Rectal smooth muscle tissue (tissue), 1 donor: Measurements from ENCODE around the gene NPNT.

ENCODE experiments used
- H3K27ac ChIP-seq: one replicate; pipeline ENCODE4 v1.7.0; 2013; ENCODE audit warnings: low read depth, low read length, inconsistent platforms
- H3K27me3 ChIP-seq: one replicate; pipeline ENCODE4 v1.7.0; 2013; ENCODE audit warnings: low read length; ENCODE audit not compliant: control insufficient read depth, insufficient read depth
- H3K36me3 ChIP-seq: one replicate; pipeline ENCODE4 v1.7.0; 2013; ENCODE audit warnings: low read length; ENCODE audit not compliant: control insufficient read depth, insufficient read depth
- H3K4me1 ChIP-seq: one replicate; pipeline ENCODE4 v1.7.0; 2013; ENCODE audit warnings: low read length; ENCODE audit not compliant: control insufficient read depth, insufficient read depth
- H3K4me3 ChIP-seq: one replicate; pipeline ENCODE4 v1.7.0; 2013; ENCODE audit warnings: low read length
- H3K9ac ChIP-seq: one replicate; pipeline ENCODE4 v1.7.0; 2013; ENCODE audit warnings: low read length

Gene NPNT

DNA sequence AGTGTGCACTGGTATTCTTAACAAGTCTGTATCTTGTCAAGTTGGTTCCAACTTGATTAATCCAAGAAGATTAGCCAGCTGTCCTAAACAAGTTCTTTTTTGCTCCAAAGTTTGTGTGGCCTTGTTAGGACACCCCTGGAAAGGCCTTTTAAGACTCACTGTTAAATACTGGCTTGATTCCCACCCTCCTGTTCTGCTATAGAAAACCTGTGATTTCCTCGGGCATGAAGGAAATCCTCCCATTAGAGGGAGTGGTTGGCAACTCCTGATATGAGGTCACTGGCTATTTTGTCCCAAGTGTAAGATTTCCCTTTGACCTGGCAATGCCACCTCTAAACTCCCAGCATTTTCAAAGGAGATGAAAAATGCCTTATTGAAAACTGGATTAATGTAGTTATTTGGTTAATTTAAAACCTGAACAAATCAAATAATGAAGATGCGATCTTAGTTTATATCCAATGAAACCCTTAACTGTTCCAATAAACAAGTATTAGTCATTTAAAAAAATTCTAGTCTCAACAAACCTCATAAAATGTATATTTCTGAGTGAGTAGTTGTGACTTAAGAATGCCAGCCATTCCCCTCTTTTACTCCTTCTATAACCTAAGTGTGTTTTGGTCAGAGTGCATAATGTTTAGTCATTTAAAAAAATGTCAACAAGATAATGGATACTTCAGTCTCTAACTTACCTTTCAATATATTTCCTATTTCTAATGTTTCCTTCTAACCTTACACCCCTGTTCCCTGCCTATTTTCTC lies 94.4 kb downstream of the NPNT start:
- Histone ChIP-seq H3K36me3 (no peaks in the 10 kb centered on the region), H3K4me1 (no peaks in the 10 kb centered on the region), H3K9ac (no peak overlapping the region), H3K27me3 (no peaks in the 10 kb centered on the region), H3K4me3 (no peak overlapping the region), H3K27ac (no peak overlapping the region)

DNA sequence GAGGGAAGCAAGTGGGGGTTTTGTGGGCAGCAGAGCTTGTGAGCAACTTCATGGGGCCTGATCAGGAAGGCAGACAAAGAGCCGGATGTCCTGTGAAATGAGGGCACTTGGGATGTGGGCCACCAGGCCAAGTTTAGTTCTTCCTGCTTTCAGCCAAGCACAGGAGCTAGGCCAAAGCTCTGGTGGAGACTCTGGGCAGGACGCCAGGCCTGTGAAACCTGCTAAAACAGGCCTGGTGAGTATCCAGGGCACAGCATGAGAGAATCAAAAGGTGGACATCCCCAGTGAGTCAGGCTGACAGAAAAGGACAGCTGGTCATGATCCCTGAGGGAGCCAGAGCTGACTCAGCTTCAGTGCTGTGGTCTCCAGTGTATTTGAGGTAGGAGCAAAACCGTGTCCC lies 95.7 kb downstream of the NPNT start:
- H3K36me3 ChIP-seq = no peaks in the 10 kb centered on the region
- H3K4me1 ChIP-seq = no peaks in the 10 kb centered on the region
- H3K27me3 ChIP-seq = no peaks in the 10 kb centered on the region
- H3K9ac ChIP-seq = no peak overlapping the region
- no peak overlapping the region for H3K4me3 ChIP-seq
- no peak overlapping the region for H3K27ac ChIP-seq

DNA sequence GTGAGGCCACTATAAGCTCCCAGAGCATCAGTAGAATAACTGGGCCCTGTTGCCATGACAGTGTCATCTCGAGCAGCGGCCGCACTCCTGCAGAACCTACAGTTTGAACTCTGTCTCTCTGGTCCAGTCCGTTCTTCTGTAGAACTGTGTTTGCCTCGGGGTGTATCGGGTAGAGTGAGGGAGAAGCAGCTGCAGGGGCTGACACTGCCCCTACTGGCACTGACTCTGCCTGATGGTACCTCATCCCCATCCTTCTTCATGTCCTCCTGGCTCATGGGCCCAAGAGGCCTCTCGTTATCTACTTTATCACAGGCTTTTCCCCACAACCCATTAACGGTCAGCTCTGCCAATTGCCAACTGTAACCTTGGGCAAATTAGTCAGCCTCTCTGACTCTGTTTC lies 96.5 kb downstream of the NPNT start:
- H3K4me3 ChIP-seq = no peak overlapping the region
- H3K27ac ChIP-seq = no peak overlapping the region
- H3K4me1 ChIP-seq = no peaks in the 10 kb centered on the region
- H3K9ac ChIP-seq = no peak overlapping the region
- H3K27me3 ChIP-seq = no peaks in the 10 kb centered on the region
- H3K36me3 ChIP-seq = no peaks in the 10 kb centered on the region

DNA sequence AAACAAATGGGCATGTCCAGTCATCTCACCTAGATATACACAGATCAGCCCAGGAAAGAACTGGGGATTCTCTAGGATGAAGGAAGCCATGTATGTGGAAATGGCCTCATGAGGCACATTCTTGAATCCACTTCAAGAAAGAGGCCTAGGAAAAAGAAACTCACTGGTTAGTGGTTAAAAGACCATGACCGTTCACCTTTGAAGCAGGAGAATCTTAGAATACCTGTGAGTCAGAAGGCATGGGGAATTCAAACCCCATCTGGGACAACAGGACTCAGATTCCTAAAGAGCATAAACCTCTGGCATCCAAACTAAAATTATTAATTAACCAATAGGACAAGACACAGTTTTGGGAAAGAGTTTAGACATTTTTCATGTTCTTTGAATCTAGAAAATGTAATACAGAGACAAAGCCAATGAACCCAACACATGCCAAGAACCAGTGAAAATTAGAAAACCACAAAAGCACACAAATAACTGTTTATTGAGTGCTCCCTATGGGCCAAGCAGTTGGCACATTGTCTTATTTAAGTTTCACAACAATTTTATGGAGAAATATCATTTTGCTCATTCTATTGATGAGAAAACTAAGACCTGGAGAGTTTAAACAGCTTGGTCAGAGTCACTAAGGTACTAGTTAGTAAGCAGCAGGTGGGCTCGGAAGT lies 97.5 kb downstream of the NPNT start:
- H3K27me3 ChIP-seq = no peaks in the 10 kb centered on the region
- no peak overlapping the region for H3K27ac ChIP-seq
- H3K4me3 ChIP-seq = no peak overlapping the region
- H3K36me3 ChIP-seq = no peaks in the 10 kb centered on the region
- H3K9ac ChIP-seq = no peak overlapping the region
- no peaks in the 10 kb centered on the region for H3K4me1 ChIP-seq

DNA sequence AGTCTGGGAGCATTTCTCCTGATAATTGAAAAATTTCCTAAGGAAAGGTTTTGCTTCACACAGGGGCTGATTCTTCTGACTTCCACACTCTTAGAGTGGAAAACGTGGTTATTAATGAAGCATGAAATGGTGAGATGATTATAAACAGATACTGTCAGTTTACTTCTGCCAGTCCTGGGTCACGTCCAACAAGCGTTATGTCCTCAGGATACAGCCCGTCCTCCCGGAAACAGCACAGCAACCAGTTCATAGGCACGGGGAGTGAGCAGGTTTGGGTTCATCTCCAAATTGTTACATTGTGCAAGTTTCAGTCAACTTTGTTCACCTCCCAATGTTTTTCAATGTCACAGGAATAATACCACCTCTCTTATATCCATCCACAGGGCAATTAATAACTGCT lies 98.8 kb downstream of the NPNT start:
- Histone ChIP-seq H3K4me1 (no peaks in the 10 kb centered on the region), H3K4me3 (no peak overlapping the region), H3K27ac (no peak overlapping the region), H3K9ac (no peak overlapping the region), H3K27me3 (no peaks in the 10 kb centered on the region), H3K36me3 (no peaks in the 10 kb centered on the region)

DNA sequence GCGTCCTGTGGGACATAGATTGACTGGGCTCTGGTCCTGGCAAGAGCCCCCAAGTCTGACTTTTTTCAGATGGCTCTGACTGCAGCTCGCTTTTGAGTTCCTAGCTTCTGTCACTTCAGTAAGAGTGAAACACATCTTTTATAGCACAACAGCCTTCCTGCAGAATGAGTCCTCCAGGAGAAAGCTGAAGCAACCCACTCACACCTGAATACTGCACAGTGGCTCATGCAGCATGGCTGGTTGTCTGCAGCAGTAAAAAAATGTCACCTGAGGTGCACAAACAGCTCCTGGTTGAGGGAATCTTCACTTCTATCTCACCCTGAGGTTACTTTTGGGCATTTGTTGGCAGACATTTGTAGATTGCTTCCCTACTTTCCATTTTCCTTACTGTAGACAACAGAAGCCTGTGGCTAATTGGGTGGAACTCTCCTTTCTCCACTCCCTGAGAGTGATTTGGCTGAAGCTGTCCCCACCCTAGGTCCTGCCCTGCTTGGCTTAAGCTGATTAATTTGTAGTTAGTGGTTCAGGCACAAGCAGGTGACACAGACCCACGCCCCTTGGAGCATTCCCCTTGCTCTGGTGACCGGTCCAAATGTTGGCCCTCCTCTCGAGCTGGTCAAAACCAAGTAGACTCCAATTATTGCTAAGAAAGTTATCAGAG lies 99.7 kb downstream of the NPNT start:
- no peak overlapping the region for H3K4me3 ChIP-seq
- no peaks in the 10 kb centered on the region for H3K36me3 ChIP-seq
- H3K4me1 ChIP-seq = no peaks in the 10 kb centered on the region
- no peaks in the 10 kb centered on the region for H3K27me3 ChIP-seq
- H3K9ac ChIP-seq = no peak overlapping the region
- no peak overlapping the region for H3K27ac ChIP-seq

DNA sequence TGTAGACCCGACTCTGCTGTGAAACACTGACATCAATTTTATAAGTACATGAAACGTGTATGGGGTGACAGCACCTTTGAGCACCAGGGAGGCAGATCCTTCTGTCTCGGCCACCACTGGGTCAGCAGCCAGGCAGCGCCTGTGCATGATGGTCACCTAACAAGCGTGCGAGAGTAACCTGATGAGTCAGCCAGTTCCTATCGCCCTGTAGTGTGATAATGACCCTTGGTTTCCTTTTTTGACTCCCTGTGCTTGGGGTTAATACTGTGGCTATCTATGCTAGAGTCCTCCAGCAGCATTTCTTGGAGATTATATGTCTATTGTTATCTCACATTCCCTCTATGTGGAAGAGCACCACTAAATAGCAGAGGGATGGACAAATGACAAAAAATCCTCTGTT lies 101.6 kb downstream of the NPNT start:
- H3K36me3 ChIP-seq = no peaks in the 10 kb centered on the region
- H3K4me3 ChIP-seq = no peak overlapping the region
- H3K27me3 ChIP-seq = no peaks in the 10 kb centered on the region
- no peak overlapping the region for H3K9ac ChIP-seq
- no peak overlapping the region for H3K27ac ChIP-seq
- no peaks in the 10 kb centered on the region for H3K4me1 ChIP-seq

DNA sequence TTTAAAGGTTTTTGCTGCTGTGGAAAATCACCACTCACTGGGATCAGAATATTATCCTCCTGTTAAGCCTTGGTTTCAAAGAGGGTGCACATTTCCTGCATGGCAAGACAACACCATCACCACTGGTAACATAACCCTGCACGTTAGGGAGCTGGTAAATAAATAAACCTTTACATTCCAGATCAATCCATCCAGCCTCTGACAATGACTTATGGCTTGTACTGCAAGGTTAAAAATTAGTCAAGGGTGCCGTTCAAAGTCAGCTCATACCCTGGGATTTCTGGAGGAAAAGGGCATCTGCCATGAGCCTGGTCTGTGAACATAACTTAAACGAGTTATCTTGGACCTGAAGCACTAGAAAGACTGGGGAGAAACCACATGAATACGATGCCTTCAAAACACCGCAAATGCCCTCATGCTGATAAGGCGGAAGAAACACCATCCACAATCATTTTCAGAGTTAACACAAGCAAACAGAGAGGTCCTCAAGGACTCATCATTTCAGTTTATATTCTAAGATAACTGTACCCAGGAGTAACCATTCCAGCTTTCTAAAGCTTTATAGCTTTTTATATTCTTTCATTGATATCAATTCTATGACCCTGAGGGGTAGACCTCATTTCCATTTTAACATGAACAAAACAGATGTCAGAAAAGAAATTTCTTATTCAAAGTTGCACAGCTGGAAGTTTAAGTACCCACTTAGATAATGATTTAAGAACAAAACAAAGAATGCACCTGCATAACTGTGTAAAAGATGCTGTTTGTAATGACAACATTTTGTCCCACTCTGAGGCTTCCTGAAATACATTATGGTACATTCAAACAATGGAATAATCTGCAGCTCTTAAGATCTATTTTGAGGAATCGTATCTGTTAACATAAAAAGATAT lies 103.1 kb downstream of the NPNT start:
- no peaks in the 10 kb centered on the region for H3K4me1 ChIP-seq
- H3K9ac ChIP-seq = no peak overlapping the region
- H3K36me3 ChIP-seq = no peaks in the 10 kb centered on the region
- no peak overlapping the region for H3K4me3 ChIP-seq
- no peaks in the 10 kb centered on the region for H3K27me3 ChIP-seq
- H3K27ac ChIP-seq = no peak overlapping the region

DNA sequence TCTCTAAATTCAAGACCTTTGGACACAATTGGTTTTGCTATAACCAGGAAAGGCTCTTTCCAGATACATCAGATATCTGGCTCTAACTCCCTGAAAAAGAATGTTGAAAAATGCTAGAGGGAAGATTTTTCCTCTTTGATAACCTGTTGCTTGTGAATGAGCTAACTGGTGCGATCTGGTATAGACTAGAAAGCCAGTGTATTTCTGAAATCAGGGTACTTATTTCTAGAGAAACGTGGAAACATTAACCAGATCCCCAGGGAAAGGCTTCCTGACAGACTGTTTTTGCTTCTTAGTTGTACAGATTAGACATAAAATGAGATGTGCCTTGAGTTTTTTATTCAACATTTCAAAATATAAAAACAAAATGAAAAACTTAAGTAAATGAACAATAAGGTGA lies 107.7 kb downstream of the NPNT start:
- Histone ChIP-seq H3K4me3 (no peak overlapping the region), H3K27ac (no peak overlapping the region), H3K36me3 (no peaks in the 10 kb centered on the region), H3K4me1 (no peaks in the 10 kb centered on the region), H3K9ac (no peak overlapping the region), H3K27me3 (no peaks in the 10 kb centered on the region)

DNA sequence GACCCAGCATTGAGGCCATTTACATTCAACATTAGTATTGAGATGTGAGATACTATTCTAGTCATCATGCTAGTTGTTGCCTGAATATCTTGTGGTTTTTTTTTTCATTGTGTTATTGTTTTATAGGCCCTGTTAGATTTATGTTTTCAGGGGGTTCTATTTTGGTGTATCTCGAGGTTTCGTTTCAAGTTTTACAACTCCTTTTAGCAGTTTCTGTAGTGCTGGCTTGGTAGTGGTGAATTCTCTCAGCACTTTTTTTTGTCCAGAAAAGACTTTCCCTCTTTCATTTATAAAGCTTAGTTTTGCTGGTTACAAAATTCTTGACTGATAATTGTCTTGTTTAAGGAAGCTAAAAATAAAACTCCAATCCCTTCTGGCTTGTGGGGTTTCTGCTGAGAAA lies 115.5 kb downstream of the NPNT start:
- no peaks in the 10 kb centered on the region for H3K36me3 ChIP-seq
- no peaks in the 10 kb centered on the region for H3K4me1 ChIP-seq
- no peak overlapping the region for H3K4me3 ChIP-seq
- H3K27me3 ChIP-seq = no peaks in the 10 kb centered on the region
- H3K9ac ChIP-seq = no peak overlapping the region
- no peak overlapping the region for H3K27ac ChIP-seq

DNA sequence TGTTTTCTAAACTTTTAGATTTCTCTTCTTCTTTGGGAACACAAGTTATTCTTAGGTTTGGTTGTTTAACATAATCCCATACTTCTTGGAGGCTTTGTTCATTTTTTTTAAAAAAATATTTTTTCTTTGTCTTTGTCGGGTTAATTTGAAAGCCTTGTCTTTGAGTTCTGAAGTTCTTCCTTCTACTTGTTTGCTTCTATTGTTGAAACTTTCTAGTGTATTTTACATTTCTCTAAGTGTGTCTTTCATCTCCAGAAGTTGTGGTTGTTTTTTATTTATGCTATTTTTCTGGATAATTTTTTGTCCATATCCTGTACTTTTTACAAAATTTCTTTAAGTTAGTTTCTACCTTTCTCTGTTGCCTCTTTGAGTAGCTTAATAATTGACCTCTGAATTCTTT lies 116.1 kb downstream of the NPNT start:
- Histone ChIP-seq H3K36me3 (no peaks in the 10 kb centered on the region), H3K27me3 (no peaks in the 10 kb centered on the region), H3K9ac (no peak overlapping the region), H3K27ac (no peak overlapping the region), H3K4me1 (no peaks in the 10 kb centered on the region), H3K4me3 (no peak overlapping the region)

DNA sequence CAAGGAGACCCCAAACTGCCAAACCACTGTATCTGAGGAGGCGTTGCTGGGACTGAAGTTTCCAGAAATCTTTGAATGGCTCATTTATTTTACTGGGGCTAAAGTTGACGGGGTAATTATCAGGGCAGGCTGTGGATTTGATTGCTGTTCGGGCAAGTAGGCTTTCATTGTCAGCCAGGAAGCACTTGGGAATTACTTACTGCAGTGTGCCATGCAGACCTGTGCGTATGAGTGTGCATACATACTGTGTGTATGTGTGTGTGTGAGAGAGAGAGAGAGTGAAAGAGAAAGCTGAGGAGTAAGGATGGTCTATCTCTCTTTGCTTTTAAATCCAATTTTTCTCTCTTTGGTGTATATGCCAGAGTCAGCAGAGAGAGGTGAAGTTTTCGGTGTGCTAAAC lies 122.7 kb downstream of the NPNT start:
- Histone ChIP-seq H3K27me3 (no peaks in the 10 kb centered on the region), H3K27ac (no peak overlapping the region), H3K9ac (no peak overlapping the region), H3K4me1 (no peaks in the 10 kb centered on the region), H3K4me3 (no peak overlapping the region), H3K36me3 (no peaks in the 10 kb centered on the region)
